GM12874 (cell line): ENCODE measurements around the gene TNFRSF8.

ENCODE experiments used
- CTCF ChIP-seq: IDR thresholded peaks from 2 replicates; pipeline ENCODE4 v1.5.1; 2011; ENCODE audit warnings: low read depth, mild to moderate bottlenecking, control low read depth, low read length, moderate library complexity; ENCODE audit not compliant: insufficient read depth

The TNFRSF8 gene

GRCh38 chr1:12090326-12090725 lies 27.2 kb downstream of the TNFRSF8 start:
- no peak for TF ChIP-seq CTCF

GRCh38 chr1:12091191-12091590 lies 28.1 kb downstream of the TNFRSF8 start:
- TF ChIP-seq CTCF: no peak

- no peak for TF ChIP-seq CTCF
These were observed 31.1 kb downstream of the TNFRSF8 start for GRCh38 chr1:12094180-12094579.

GRCh38 chr1:12095452-12096263 lies 32.6 kb downstream of the TNFRSF8 start:
- TF ChIP-seq CTCF: no peak

GRCh38 chr1:12096615-12097014 lies 33.5 kb downstream of the TNFRSF8 start:
- no peak for TF ChIP-seq CTCF

- TF ChIP-seq CTCF: no peak
These were observed 34.2 kb downstream of the TNFRSF8 start for GRCh38 chr1:12097321-12097720.

GRCh38 chr1:12098786-12099185 lies 35.7 kb downstream of the TNFRSF8 start:
- TF ChIP-seq CTCF: no peak

GRCh38 chr1:12099610-12100009 lies 36.5 kb downstream of the TNFRSF8 start:
- no peak for TF ChIP-seq CTCF
